Mammary epithelial cell (primary cell): ENCODE results near the gene MBTPS2.
"Not testable (repeated sequence)": the region's sequence is repeated elsewhere in the genome, so short reads cannot be mapped to it uniquely, and the experiment has no call there.

ENCODE experiments used
- CTCF ChIP-seq, 2 donors: IDR thresholded peaks in 1 of 2; conservative IDR thresholded peaks in 1 of 2; 2 replicates each; pipeline ENCODE4 v1.5.1; 2011 to 2012; ENCODE audit warnings: inconsistent platforms in 2 of 2, low read length in 2 of 2, mild to moderate bottlenecking in 2 of 2, control low read depth in 1 of 2, low read depth in 1 of 2; ENCODE audit not compliant: insufficient read depth in 1 of 2; ENCODE audit errors: extremely low read depth in 1 of 2
- EZH2 ChIP-seq: IDR thresholded peaks from 2 replicates; pipeline ENCODE4 v1.6.1; 2012; ENCODE audit warnings: low read length, inconsistent platforms, borderline replicate concordance

- not testable (repeated sequence) for TF ChIP-seq CTCF (conservative IDR thresholded peaks at IDR 0.05 in 1 of 2, IDR thresholded peaks at IDR 0.05 in 1 of 2; ENCODE audit: extremely low read depth in 1 of 2, insufficient read depth in 1 of 2, low read depth in 1 of 2, low read length in 2 of 2); EZH2
These were observed 34.8 kb downstream of the MBTPS2 start for GRCh38 chrX:21874182-21874581.
